HUES64 (cell line): ENCODE results near the gene ZNF14.
"Not testable (repeated sequence)": the region's sequence is repeated elsewhere in the genome, so short reads cannot be mapped to it uniquely, and the experiment has no call there.

ENCODE experiments used
- H3K27ac ChIP-seq: 2 replicates; pipeline ENCODE4 v1.7.0; 2013; ENCODE audit warnings: low read depth, low read length, inconsistent platforms
- H3K27me3 ChIP-seq: 2 replicates; pipeline ENCODE4 v1.6.1; 2013; ENCODE audit warnings: mild to moderate bottlenecking, low read length; ENCODE audit not compliant: insufficient read depth
- H3K36me3 ChIP-seq: 2 replicates; pipeline ENCODE4 v1.6.1; 2013; ENCODE audit warnings: mild to moderate bottlenecking, low read length; ENCODE audit not compliant: insufficient read depth
- H3K4me1 ChIP-seq: 2 replicates; pipeline ENCODE4 v1.6.1; 2013; ENCODE audit warnings: mild to moderate bottlenecking, low read length, moderate library complexity; ENCODE audit not compliant: insufficient read depth
- H3K4me3 ChIP-seq: 2 replicates; pipeline ENCODE4 v1.5.1; 2013; ENCODE audit warnings: mild to moderate bottlenecking, low read length, moderate library complexity
- H3K9ac ChIP-seq: 2 replicates; pipeline ENCODE4 v1.6.1; 2013; ENCODE audit warnings: mild to moderate bottlenecking, low read depth, low read length
- H3K9me3 ChIP-seq: 2 replicates; pipeline ENCODE4 v1.6.1; 2013; ENCODE audit warnings: low read depth, low read length; ENCODE audit not compliant: insufficient read depth
- WGBS: fragments of 150-250, 120-280 bp; methylation state at CpG from one replicate; pipeline ENCODE4 v1.1.7; 2013; ENCODE audit warnings: missing lambda C conversion rate; 5-methylcytosine and 5-hydroxymethylcytosine counted together

Gene ZNF14

DNA sequence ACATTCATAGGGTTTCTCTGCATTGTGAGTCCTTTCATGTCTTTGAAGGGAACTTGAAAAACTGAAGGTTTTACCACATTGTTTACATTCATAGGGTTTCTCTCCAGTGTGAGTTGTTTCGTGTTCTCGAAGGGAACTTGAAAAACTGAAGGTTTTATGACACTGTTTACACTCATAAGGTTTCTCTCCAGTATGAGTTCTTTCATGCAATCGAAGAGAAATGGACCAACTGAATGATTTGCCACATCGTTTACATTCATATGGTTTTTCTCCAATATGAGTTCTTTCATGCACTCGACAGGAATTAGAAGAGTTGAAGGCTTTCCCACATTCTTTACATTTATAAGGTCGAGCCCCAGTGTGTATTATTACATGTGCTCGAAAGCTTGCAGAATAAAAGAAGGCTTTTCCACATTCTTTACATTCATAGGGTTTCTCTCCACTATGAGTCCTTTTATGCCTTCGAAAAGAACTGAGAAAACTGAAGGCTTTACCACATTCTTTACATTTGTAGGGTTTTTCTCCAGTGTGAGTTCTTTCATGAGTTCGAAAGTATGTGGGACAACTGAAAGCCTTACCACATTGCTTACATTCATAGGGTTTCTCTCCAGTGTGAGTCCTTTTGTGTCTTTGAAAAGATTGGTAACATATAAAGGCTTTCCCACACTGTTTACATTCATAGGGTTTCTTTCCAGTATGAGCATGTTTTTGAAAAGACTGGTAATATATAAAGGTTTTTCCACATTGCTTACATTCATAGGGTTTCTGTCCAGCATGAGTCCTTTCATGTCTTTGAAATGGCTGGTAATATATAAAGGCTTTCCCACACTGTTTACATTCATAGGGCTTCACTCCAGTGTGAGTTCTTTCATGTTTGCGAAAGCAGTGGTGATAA, 20.7 kb downstream of the ZNF14 start:
- no peak overlapping the region for H3K9ac ChIP-seq
- peaks cover 64% of the 10 kb centered on the region for H3K36me3 ChIP-seq
- peak overlapping the region; percentile 18; the same call in 1 of the 2 replicates for H3K4me3 ChIP-seq
- H3K9me3 ChIP-seq = peaks cover 99% of the 10 kb centered on the region
- no peaks in the 10 kb centered on the region for H3K4me1 ChIP-seq
- H3K27me3 ChIP-seq = no peaks in the 10 kb centered on the region
- no peak overlapping the region for H3K27ac ChIP-seq
- WGBS = 98% methylated on average over 9 of the region's 10 CpGs

DNA sequence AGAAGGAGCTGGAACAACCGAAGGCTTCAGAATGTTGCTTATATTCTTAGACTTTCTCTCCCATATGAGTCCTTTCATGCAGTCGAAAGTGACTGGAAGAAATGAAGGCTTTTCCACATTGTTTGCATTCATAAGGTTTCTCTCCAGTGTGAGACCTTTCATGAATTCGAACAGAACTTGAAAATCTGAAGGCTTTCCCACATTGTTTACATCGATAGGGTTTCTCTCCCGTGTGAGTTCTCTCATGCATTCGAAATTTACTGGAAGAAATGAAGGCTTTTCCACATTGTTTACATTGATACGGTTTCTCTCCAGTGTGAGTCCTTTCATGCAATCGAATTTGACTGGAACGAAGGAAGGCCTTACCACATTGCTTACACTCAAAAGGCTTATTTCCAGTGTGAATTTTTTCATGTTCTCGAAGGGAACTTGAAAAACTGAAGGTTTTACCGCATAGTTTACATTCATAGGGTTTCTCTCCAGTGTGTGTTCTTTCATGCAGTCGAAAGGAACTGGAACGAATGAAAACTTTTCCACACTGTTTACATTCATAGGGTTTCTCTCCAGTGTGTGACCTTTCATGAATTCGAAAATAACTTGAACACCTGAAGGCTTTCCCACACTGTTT, 21.5 kb downstream of the ZNF14 start:
- no peak overlapping the region for H3K27ac ChIP-seq
- no peaks in the 10 kb centered on the region for H3K27me3 ChIP-seq
- H3K4me3 ChIP-seq = peak overlapping the region; percentile 22; the same call in 1 of the 2 replicates
- no peak overlapping the region for H3K9ac ChIP-seq
- no peaks in the 10 kb centered on the region for H3K4me1 ChIP-seq
- peaks cover 61% of the 10 kb centered on the region for H3K36me3 ChIP-seq
- H3K9me3 ChIP-seq = peaks cover 93% of the 10 kb centered on the region
- 95% methylated on average over 14 of the region's 14 CpGs for WGBS

DNA sequence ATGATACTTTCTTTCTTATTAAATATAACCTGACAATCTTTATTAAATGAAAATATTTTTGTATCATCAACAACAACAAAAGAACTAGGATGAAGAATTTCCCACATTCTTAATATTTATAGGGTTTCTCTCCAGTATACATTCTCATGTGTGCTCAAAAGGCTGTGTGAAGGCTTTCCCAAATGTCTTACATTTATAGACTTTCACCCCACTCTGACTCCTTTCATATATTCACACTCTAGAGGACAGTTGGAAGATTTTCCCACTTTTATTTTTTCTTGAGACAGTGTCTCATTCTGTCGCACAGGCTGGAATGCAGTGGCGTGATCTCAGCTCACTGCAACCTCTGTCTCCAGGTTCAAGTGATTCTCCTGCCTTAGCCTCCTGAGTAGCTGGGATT, 22.4 kb downstream of the ZNF14 start:
- 97% methylated on average over 2 of the region's 2 CpGs for WGBS
- Histone ChIP-seq H3K27me3 (no peaks in the 10 kb centered on the region), H3K9ac (no peak overlapping the region), H3K27ac (no peak overlapping the region), H3K9me3 (peaks cover 83% of the 10 kb centered on the region), H3K36me3 (peaks cover 61% of the 10 kb centered on the region), H3K4me1 (no peaks in the 10 kb centered on the region), H3K4me3 (peak overlapping the region; percentile 22; the same call in 1 of the 2 replicates)

DNA sequence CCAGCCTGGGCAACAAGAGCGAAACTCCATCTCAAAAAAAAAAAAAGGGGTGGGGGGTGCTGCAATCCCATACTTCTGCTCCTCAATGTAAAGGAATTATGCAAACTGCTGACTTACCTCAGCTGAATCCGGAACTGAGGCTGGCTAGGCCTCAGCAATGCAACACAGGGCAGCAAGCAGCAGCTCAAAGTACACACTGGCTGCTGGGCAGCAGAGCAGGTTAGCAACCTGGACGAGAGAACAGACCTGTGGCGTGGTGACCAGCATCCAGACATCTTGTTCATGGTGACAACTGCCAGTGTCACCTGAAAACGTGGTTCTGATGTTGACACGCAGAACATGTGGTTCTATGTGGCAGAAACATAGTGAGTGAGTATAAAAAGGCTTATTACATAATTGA, 28.1 kb downstream of the ZNF14 start:
- no peak overlapping the region for H3K9ac ChIP-seq
- H3K27me3 ChIP-seq = no peaks in the 10 kb centered on the region
- no peak overlapping the region for H3K4me3 ChIP-seq
- 85% methylated on average over 6 of the region's 6 CpGs for WGBS
- H3K9me3 ChIP-seq = peaks cover 27% of the 10 kb centered on the region
- H3K4me1 ChIP-seq = no peaks in the 10 kb centered on the region
- H3K27ac ChIP-seq = no peak overlapping the region
- H3K36me3 ChIP-seq = peaks cover 13% of the 10 kb centered on the region

DNA sequence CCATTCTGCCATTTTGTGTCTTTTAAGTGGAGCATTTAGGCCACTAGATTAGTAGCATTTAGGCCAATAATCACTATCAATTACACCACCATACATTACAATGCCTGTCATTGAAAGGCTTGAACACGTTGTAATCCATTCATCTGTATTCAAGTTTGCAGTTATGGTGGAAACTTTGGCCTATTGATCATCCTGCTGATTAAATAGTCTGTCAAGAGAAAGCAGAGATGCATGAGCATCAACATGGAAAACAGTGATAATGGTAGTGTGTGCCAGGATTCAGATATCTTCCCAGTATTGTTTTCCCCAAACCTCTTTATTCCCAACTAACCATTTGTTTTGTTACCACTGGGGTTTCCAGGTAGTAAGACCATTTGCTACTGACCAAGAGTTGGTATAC, 32.4 kb downstream of the ZNF14 start:
- H3K9ac ChIP-seq, H3K9me3 ChIP-seq, H3K36me3 ChIP-seq, H3K27ac ChIP-seq, H3K4me3 ChIP-seq, H3K4me1 ChIP-seq, H3K27me3 ChIP-seq: not testable (repeated sequence)
- WGBS = 81% methylated on average over 1 of the region's 1 CpG

DNA sequence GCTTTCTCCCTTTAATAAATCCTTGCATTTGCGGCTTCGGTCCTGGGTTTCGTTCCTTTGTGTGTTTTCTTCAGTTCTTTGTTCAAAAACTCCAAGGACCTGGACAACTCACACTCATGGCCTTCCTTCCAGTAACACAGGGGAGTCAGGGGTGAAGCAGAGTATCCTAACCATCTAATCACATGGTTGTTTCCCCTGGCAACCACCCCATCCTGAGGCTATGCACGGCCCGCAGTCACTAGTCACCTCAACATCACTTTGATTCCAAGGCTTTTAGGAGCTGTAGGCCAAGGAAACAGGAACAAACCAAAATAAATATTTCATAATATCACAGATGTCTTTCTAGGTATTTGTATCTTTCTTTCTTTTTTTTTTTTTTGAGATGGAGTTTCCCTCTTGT, 35.3 kb downstream of the ZNF14 start:
- Histone ChIP-seq H3K9ac (no peak overlapping the region), H3K27me3 (no peaks in the 10 kb centered on the region), H3K36me3 (no peaks in the 10 kb centered on the region), H3K4me3 (no peak overlapping the region), H3K27ac (no peak overlapping the region), H3K4me1 (no peaks in the 10 kb centered on the region), H3K9me3 (no peaks in the 10 kb centered on the region)
- 90% methylated on average over 5 of the region's 5 CpGs for WGBS

DNA sequence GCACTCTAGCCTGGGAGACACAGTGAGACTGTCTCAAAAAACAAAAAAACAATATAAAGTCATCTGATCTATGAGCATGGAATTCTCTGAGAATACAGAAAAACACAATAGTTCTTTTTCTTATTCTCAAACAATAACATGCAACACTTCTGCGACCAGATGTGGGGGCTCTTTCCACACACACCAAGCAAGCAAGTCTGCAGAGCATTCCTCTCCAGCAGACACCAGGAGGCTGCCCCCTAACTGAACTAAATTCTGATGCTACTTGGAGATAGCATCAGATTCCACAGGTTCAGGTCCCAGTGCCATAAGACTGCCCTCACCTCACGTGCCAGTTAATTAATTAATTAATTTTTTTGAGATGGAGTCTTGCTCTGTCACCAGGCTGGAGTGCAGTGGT, 36.5 kb downstream of the ZNF14 start:
- Histone ChIP-seq H3K36me3 (no peaks in the 10 kb centered on the region), H3K9ac (no peak overlapping the region), H3K9me3 (no peaks in the 10 kb centered on the region), H3K4me1 (no peaks in the 10 kb centered on the region), H3K4me3 (no peak overlapping the region), H3K27me3 (no peaks in the 10 kb centered on the region), H3K27ac (no peak overlapping the region)
- 81% methylated on average over 2 of the region's 2 CpGs for WGBS

DNA sequence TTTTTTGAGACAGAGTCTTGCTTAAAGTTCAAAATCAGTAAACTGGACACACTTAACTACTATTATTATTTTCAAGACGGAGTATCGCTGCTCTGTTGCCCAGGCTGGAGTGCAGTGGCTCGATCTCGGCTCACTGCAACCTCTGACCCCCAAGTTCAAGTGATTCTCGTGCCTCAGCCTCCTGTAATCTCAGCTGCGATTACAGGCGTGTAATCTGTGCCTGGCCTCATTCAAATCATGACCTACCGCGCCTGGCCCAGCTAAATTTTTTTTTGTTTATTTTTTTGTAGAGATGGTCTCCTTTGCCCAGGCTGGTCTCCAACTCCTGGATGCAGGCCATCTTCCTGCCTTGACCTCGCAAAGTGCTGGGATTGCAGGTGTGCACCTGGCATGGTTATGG, 41.2 kb downstream of the ZNF14 start:
- H3K9me3 ChIP-seq = no peaks in the 10 kb centered on the region
- no peaks in the 10 kb centered on the region for H3K4me1 ChIP-seq
- whole genome bisulfite sequencing = 95% methylated on average over 10 of the region's 10 CpGs

DNA sequence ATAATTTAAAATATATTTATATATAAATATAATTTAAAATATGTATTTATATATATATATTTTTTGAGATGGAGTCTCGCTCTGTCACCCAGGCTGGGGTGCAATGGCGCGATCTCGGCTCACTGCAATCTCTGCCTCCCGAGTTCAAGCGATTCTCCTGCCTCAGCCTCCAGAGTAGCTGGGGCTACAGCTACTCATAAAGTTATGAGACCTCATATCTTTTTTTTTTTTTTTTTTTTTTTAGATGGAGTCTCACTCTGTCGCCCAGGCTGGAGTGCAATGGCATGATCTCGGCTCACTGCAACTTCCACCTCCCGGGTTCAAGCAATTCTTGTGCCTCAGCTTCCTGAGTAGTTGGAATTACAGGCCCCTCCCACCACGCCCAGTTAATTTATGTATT, 43.9 kb downstream of the ZNF14 start:
- H3K9me3 ChIP-seq, H3K9ac ChIP-seq, H3K4me1 ChIP-seq, H3K36me3 ChIP-seq, H3K27me3 ChIP-seq, H3K4me3 ChIP-seq, H3K27ac ChIP-seq: not testable (repeated sequence)
- WGBS = over 99% methylated on average over 10 of the region's 10 CpGs

More for the DNA sequence above, 41.2 kb downstream of the ZNF14 start:
- Histone ChIP-seq H3K27me3 (no peaks in the 10 kb centered on the region), H3K36me3 (no peaks in the 10 kb centered on the region), H3K27ac (no peak overlapping the region), H3K9ac (no peak overlapping the region), H3K4me3 (no peak overlapping the region)

DNA sequence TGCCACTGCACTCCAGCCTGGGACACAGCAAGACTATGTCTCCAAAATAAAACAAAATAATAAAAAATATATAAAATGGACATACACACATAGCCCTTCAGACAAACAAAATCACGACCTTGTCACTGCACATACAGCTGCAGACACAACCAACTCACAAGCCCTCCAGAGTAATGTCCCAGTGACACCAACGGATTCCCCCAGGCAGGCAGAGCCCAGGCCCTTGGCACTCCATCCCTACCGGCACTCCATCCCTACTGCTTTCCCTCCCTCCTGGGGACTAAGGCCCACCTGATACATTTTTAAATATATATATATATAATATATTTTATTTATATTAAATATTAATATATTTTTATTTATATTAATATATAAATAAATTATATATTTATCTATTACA, 45.8 kb downstream of the ZNF14 start:
- H3K27ac ChIP-seq = no peak overlapping the region
- peaks cover 2% of the 10 kb centered on the region; the same call in 1 of the 2 replicates for H3K36me3 ChIP-seq
- no peaks in the 10 kb centered on the region for H3K27me3 ChIP-seq
- H3K9me3 ChIP-seq = no peaks in the 10 kb centered on the region
- H3K4me3 ChIP-seq = no peak overlapping the region
- H3K9ac ChIP-seq = no peak overlapping the region
- WGBS = 87% methylated on average over 3 of the region's 3 CpGs
- H3K4me1 ChIP-seq = no peaks in the 10 kb centered on the region

DNA sequence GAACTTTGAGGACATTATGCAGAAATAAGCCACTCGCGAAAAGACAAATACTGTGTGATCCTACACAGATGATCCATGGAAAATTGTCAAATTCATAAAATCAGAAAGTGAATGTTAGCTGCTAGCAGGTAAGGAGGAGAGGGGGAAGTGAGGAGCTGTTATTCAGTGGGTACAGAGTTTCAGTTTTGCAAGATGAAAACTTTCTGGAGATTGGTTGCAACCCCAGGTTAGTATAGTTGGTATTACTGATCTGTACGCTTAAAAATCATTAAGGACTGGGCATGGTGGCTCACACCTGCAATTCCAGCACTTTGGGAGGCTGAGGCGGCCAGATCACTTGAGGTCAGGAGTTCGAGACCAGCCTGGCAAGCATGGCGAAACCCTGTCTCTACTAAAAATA, 46.3 kb downstream of the ZNF14 start:
- Histone ChIP-seq H3K9ac (no peak overlapping the region), H3K9me3 (no peaks in the 10 kb centered on the region), H3K4me3 (no peak overlapping the region), H3K27ac (no peak overlapping the region), H3K36me3 (peaks cover 6% of the 10 kb centered on the region), H3K4me1 (no peaks in the 10 kb centered on the region), H3K27me3 (no peaks in the 10 kb centered on the region)
- 94% methylated on average over 6 of the region's 6 CpGs for WGBS
